Astrocyte of the cerebellum (primary cell): ENCODE results near the gene SEC24D.
"Not testable (repeated sequence)": the region's sequence is repeated elsewhere in the genome, so short reads cannot be mapped to it uniquely, and the experiment has no call there.

ENCODE experiments used
- DNase-seq: peaks from one replicate; pipeline ENCODE4 v3.0.0-alpha.2; 2011; ENCODE audit warnings: low read depth
- H3K4me3 ChIP-seq: 2 replicates; pipeline ENCODE4 v1.5.1; 2011; ENCODE audit warnings: mild to moderate bottlenecking, low read depth, low read length, moderate library complexity
- CTCF ChIP-seq: IDR thresholded peaks from 2 replicates; pipeline ENCODE4 v1.5.1; 2012; ENCODE audit warnings: low read length, low read depth, moderate library complexity, mild to moderate bottlenecking; ENCODE audit errors: missing control alignments
- in situ Hi-C: cut with HindIII; loops from 2 replicates; pipeline ENCODE4 v1.10.0; 2017; ENCODE audit warnings: low sequenced_read_pairs

The SEC24D gene

GRCh38 chr4:118803253-118803652 lies 32.7 kb downstream of the SEC24D start:
- DNase-seq = no peak
- in situ Hi-C loops = no loop called here
- no peak overlapping the region for H3K4me3 ChIP-seq
- TF ChIP-seq CTCF = no peak

GRCh38 chr4:118801895-118802575 lies 33.9 kb downstream of the SEC24D start:
- in situ Hi-C loops = no loop called here
- no peak for DNase-seq

GRCh38 chr4:118799231-118799942 lies 36.5 kb downstream of the SEC24D start:
- in situ Hi-C loops = no loop called here
- TF ChIP-seq CTCF = no peak
- no peak for DNase-seq
- no peak overlapping the region for H3K4me3 ChIP-seq

More at GRCh38 chr4:118801895-118802575, 33.9 kb downstream of the SEC24D start:
- no peak for TF ChIP-seq CTCF
- no peak overlapping the region for H3K4me3 ChIP-seq

- H3K4me3 ChIP-seq = no peak overlapping the region
- in situ Hi-C loops = no loop called here
- no peak for DNase-seq
- TF ChIP-seq CTCF = peak; percentile 31
Observed at GRCh38 chr4:118798658-118799057, 37.3 kb downstream of the SEC24D start.

- in situ Hi-C loops = no loop called here
- DNase-seq = no peak
- H3K4me3 ChIP-seq = no peak overlapping the region
- no peak for TF ChIP-seq CTCF
Observed at GRCh38 chr4:118797558-118798142, 38.3 kb downstream of the SEC24D start.

GRCh38 chr4:118791690-118792446 lies 44.1 kb downstream of the SEC24D start:
- H3K4me3 ChIP-seq, DNase-seq: not testable (repeated sequence)

GRCh38 chr4:118790544-118790943 lies 45.4 kb downstream of the SEC24D start:
- DNase-seq = no peak
- in situ Hi-C loops = no loop called here
- TF ChIP-seq CTCF = no peak
- H3K4me3 ChIP-seq = no peak overlapping the region

More at GRCh38 chr4:118791690-118792446, 44.1 kb downstream of the SEC24D start:
- in situ Hi-C loops = not testable (repeated sequence)
